Smooth muscle cell of the coronary artery (primary cell): ENCODE data around the gene ABLIM1. TPM values are rescaled to one million over a fixed set of nuclear protein-coding genes. Genes with fewer than 3 reads are reported as not detected.

ENCODE experiments used
- total RNA-seq: library from RNA; depleted of rRNA; stranded (reverse); fragments of >200 nt; gene quantifications from 2 replicates; pipeline ENCODE4 v1.2.3, GENCODE V29; 2014; ENCODE audit warnings: low replicate concordance

ABLIM1 gene
- total RNA-seq: 6.3 and 43.6 TPM in 2 replicates

DNA sequence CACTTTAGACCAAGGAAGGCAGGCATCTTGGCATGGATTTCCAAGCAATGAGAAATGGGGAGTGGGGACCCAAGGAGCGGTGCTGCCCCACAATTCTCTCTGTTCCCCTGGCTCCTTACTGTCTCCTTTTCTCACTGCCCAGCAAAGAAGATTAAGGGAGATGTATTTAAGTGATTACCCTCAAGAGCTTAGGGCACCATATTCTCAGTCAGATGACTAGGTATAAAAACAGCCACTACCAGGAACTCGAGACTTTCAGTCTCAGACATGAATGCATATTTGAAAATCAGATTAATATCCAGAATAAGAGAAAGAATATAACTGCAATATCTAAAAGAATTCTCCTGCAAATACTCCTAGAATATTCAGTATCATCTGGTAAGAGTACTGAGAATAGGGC, at the start of gene ABLIM1:
ABLIM1 (minus strand) TSS at position 101 of the 400 bp plus-strand sequence; CDS start at position 26, 75 bp downstream.

DNA sequence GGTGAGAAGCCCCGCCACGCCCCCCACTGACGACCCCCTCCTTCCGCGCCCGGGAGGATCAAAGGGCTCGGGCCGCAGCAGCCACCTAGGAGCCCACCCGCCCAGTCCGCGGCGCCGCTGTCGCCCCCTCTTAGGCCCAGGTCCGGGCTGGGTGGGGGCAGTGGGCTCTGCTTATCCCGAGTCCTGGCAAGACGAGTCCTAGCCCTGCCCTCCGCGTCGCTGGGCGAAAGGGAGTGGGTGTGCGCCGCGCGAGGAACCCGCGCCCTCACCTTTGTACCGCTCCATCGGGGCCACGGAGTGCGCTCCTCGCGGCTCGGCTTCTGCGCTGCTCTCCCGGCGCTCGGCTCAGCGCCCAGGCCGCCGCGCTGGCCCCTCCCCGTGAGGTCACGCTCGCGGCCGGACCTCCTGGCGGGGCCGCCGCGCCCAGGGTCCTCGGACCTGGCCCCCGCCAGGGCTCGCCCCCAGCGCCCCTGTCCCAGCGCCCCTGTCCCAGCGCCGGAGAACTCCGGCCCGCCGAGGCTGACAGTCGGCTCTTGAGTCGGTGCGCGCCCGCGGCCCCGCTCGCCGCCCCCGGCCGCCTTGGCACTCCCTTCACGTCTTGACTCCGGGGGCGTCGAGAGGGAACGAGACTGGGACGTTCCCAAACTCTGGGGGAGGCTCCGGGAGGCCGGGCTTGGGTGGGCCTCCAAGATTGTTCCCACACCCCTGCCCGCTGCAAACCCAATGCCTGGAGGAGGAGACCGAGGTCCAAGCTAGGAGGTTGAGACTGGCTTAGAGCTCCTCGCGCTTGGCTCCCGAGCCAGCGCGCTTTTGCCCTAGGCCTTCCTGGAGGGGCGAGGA, 253.7 kb downstream of the ABLIM1 start, which contains the start of gene AFAP1L2:
AFAP1L2 (minus strand) TSS at position 332 of the 840 bp plus-strand sequence; CDS start at position 285, 47 bp downstream.

Other genes with a start within 250 kb of the ABLIM1 start
- 23.5 and 31.0 TPM in 2 replicates for gene FHIP2A, start 163.5 kb upstream of the ABLIM1 start, total RNA-seq